Caco-2 (cell line): ENCODE data around the gene GPAM. TPM values are rescaled to one million over a fixed set of nuclear protein-coding genes. Genes with fewer than 3 reads are reported as not detected.

Experiments used
- BruUV-seq: library from RNA; stranded (reverse); fragments of 400-500 nt; replicated peaks from 2 replicates; lab custom pipeline; 2021; lab: Mats Ljungman, UMichigan
- CTCF ChIA-PET: fragments of 300-600 bp; sonication (Branson Sonifier 250); formaldehyde crosslinking; loops from one replicate; lab custom pipeline; 2022; ENCODE audit warnings: antibody characterized with exemption; lab: Charles Lee
- POLR2A ChIA-PET: fragments of 300-600 bp; sonication (Branson Sonifier 250); formaldehyde crosslinking; loops from one replicate; lab custom pipeline; 2022; ENCODE audit warnings: antibody characterized with exemption; lab: Charles Lee
- DNase-seq, 2 experiments: peaks; one replicate each; pipeline versions ENCODE4 v3.0.0 to v3.0.0-alpha.2; 2020 to 2022
- H3K27me3 ChIP-seq: replicated peaks from 2 replicates; pipeline ENCODE4 v1.6.0; 2011; ENCODE audit warnings: low read length; ENCODE audit not compliant: control insufficient read depth, insufficient read depth
- H3K36me3 ChIP-seq: 2 replicates; pipeline ENCODE4 v1.5.1; 2011; ENCODE audit warnings: low read length; ENCODE audit not compliant: control insufficient read depth, insufficient read depth
- H3K4me1 ChIP-seq: fragments of 250-450 bp; sonication (Bioruptor Pico); 2 replicates; pipeline ENCODE4 v1.5.1; 2020; ENCODE audit warnings: mild to moderate bottlenecking
- H3K4me3 ChIP-seq: 2 replicates; pipeline ENCODE4 v1.5.1; 2011; ENCODE audit warnings: low read depth, mild to moderate bottlenecking, control low read depth, low read length
- H3K9me3 ChIP-seq: fragments of 250-450 bp; sonication (Bioruptor Pico); 2 replicates; pipeline ENCODE4 v1.5.1; 2020; ENCODE audit warnings: mild to moderate bottlenecking, moderate library complexity
- H3K27ac Mint-ChIP-seq: one replicate; pipeline ENCODE4 v1.8.0; 2022; ENCODE audit warnings: mixed read lengths; ENCODE audit not compliant: unreplicated experiment
- H3K27me3 Mint-ChIP-seq: one replicate; pipeline ENCODE4 v1.8.0; 2022; ENCODE audit warnings: mixed read lengths; ENCODE audit not compliant: insufficient read depth, unreplicated experiment
- H3K36me3 Mint-ChIP-seq: one replicate; pipeline ENCODE4 v1.8.0; 2022; ENCODE audit warnings: mild to moderate bottlenecking, mixed read lengths; ENCODE audit not compliant: insufficient read depth, unreplicated experiment
- H3K4me1 Mint-ChIP-seq: one replicate; pipeline ENCODE4 v1.8.0; 2022; ENCODE audit warnings: low read depth, mixed read lengths; ENCODE audit not compliant: unreplicated experiment
- H3K4me3 Mint-ChIP-seq: one replicate; pipeline ENCODE4 v1.8.0; 2022; ENCODE audit warnings: mild to moderate bottlenecking, moderate library complexity, mixed read lengths; ENCODE audit not compliant: unreplicated experiment
- H3K9me3 Mint-ChIP-seq: one replicate; pipeline ENCODE4 v1.8.0; 2022; ENCODE audit warnings: mixed read lengths; ENCODE audit not compliant: unreplicated experiment
- CTCF ChIP-seq, 2 experiments: fragments of 200-600 bp in 1 of 2; IDR thresholded peaks; 1 replicate in 1 of 2; 2 replicates in 1 of 2; pipeline versions ENCODE4 v1.5.1 to v1.8.0; 2011 to 2022; ENCODE audit warnings: antibody characterized with exemption in 1 of 2, control low read depth in 1 of 2, inconsistent platforms in 1 of 2, low read depth in 1 of 2, low read length in 1 of 2, mild to moderate bottlenecking in 1 of 2, moderate library complexity in 1 of 2; ENCODE audit not compliant: insufficient read depth in 1 of 2, severe bottlenecking in 1 of 2, unreplicated experiment in 1 of 2
- intact Hi-C: fragments of 100-400 bp; cut with micrococcal nuclease; formaldehyde crosslinking; loops from one replicate; pipeline ENCODE4 v1.10.0; 2022; ENCODE audit not compliant: unreplicated experiment
- total RNA-seq: library from RNA; stranded (reverse); gene quantifications from 2 replicates; pipeline ENCODE4 v1.2.3, GENCODE V29; 2022

GPAM gene
- total RNA-seq, 1 experiment from 2014 or later = 44.4 TPM

- Histone ChIP-seq H3K9me3 (no peaks in the 10 kb centered on the region), H3K4me3 (no peak overlapping the region), H3K27me3 (no peaks in the 10 kb centered on the region), H3K4me1 (no peaks in the 10 kb centered on the region), H3K36me3 (no peaks in the 10 kb centered on the region)
- no peaks in the 10 kb centered on the region for H3K9me3 Mint-ChIP-seq
- H3K27me3 Mint-ChIP-seq = no peaks in the 10 kb centered on the region
- H3K4me3 Mint-ChIP-seq = no peak overlapping the region
- no peaks in the 10 kb centered on the region for H3K4me1 Mint-ChIP-seq
- BruUV-seq = no TSS peak
- no peaks in the 10 kb centered on the region for H3K36me3 Mint-ChIP-seq
- no peak for DNase-seq
- ChIA-PET POLR2A (no interaction called here), CTCF (no interaction called here)
- intact Hi-C loops = no loop called here
- TF ChIP-seq CTCF (IDR thresholded peaks at IDR 0.05; ENCODE audit: insufficient read depth in 1 of 2, low read depth in 1 of 2, low read length in 1 of 2, severe bottlenecking in 1 of 2, unreplicated experiment in 1 of 2) = no peak
- no peak overlapping the region for H3K27ac Mint-ChIP-seq
Observed at GRCh38 chr10:112208292-112208691, 24.7 kb upstream of the GPAM start.

GRCh38 chr10:112203328-112204076 is 19.9 kb upstream of the GPAM start:
- Histone ChIP-seq H3K4me3 (no peak overlapping the region), H3K9me3 (no peaks in the 10 kb centered on the region), H3K4me1 (no peaks in the 10 kb centered on the region), H3K27me3 (no peaks in the 10 kb centered on the region), H3K36me3 (no peaks in the 10 kb centered on the region)
- no peaks in the 10 kb centered on the region for H3K4me1 Mint-ChIP-seq
- BruUV-seq = no TSS peak
- H3K36me3 Mint-ChIP-seq = no peaks in the 10 kb centered on the region
- CTCF ChIA-PET = no interaction called here
- TF ChIP-seq CTCF (IDR thresholded peaks at IDR 0.05; ENCODE audit: insufficient read depth in 1 of 2, low read depth in 1 of 2, low read length in 1 of 2, severe bottlenecking in 1 of 2, unreplicated experiment in 1 of 2) = no peak
- DNase-seq = no peak
- no peaks in the 10 kb centered on the region for H3K27me3 Mint-ChIP-seq
- no peak overlapping the region for H3K27ac Mint-ChIP-seq
- H3K9me3 Mint-ChIP-seq = no peaks in the 10 kb centered on the region
- POLR2A ChIA-PET = no interaction called here
- H3K4me3 Mint-ChIP-seq = no peak overlapping the region
- intact Hi-C loops = no loop called here

- Mint-ChIP-seq H3K27me3 (no peaks in the 10 kb centered on the region), H3K4me3 (no peak overlapping the region), H3K4me1 (no peaks in the 10 kb centered on the region), H3K36me3 (no peaks in the 10 kb centered on the region), H3K27ac (no peak overlapping the region), H3K9me3 (no peaks in the 10 kb centered on the region)
- Histone ChIP-seq H3K4me3 (no peak overlapping the region), H3K9me3 (no peaks in the 10 kb centered on the region), H3K36me3 (no peaks in the 10 kb centered on the region), H3K27me3 (no peaks in the 10 kb centered on the region), H3K4me1 (no peaks in the 10 kb centered on the region)
- POLR2A ChIA-PET = no interaction called here
- intact Hi-C loops = no loop called here
- TF ChIP-seq CTCF (IDR thresholded peaks at IDR 0.05; ENCODE audit: insufficient read depth in 1 of 2, low read depth in 1 of 2, low read length in 1 of 2, severe bottlenecking in 1 of 2, unreplicated experiment in 1 of 2) = no peak
- DNase-seq = no peak
- no TSS peak for BruUV-seq
- CTCF ChIA-PET = no interaction called here
Observed at GRCh38 chr10:112202561-112203241, 19.1 kb upstream of the GPAM start.
